Endometrial microvascular endothelial cells (primary cell): ENCODE measurements around the gene ST3GAL4. TPM values are rescaled to one million over a fixed set of nuclear protein-coding genes. Genes with fewer than 3 reads are reported as not detected.

Source experiments
- in situ Hi-C: cut with HindIII; loops from 2 replicates; pipeline ENCODE4 v1.10.0; 2017; ENCODE audit warnings: low sequenced_read_pairs, low pct_unique_long_range_greater_than_20kb; ENCODE audit errors: inconsistent ontology term
- total RNA-seq: library from RNA; depleted of rRNA; stranded (reverse); fragments of >200 nt; gene quantifications from one replicate; pipeline ENCODE4 v1.2.3, GENCODE V29; 2015; ENCODE audit errors: inconsistent ontology term

ST3GAL4 gene
- total RNA-seq, 1 donor from 2014 or later: 33.8 TPM

GRCh38 chr11:126431401-126432064 is 76.0 kb downstream of the ST3GAL4 start:
- in situ Hi-C loops: no loop called here

DNA sequence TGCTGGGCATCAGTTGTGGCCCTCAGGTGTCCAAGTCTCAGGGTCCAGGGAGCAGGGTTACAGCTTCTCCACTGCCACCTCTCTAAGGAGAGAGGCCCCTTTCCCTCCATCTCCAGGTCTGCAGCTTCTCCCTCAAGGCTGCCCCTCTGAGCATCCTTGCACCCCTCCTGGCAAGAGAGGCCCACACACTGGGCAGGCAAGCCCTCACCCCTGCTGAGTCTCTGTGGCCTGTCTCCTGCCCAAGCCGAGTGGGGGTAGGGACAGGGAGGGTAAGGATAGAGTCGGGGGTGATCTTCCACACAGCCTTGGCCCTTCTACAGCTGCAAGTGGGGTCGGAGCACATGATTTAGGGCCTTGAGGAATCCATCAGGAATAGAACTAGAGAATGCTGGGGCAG is 76.6 kb downstream of the ST3GAL4 start:
- in situ Hi-C loops: no loop called here

- in situ Hi-C loops: no loop called here
Observed at GRCh38 chr11:126432525-126432924, 77.0 kb downstream of the ST3GAL4 start.

GRCh38 chr11:126433244-126433846 is 77.9 kb downstream of the ST3GAL4 start:
- in situ Hi-C loops: no loop called here

- in situ Hi-C loops: no loop called here
Observed at GRCh38 chr11:126433989-126434949, 78.8 kb downstream of the ST3GAL4 start.

DNA sequence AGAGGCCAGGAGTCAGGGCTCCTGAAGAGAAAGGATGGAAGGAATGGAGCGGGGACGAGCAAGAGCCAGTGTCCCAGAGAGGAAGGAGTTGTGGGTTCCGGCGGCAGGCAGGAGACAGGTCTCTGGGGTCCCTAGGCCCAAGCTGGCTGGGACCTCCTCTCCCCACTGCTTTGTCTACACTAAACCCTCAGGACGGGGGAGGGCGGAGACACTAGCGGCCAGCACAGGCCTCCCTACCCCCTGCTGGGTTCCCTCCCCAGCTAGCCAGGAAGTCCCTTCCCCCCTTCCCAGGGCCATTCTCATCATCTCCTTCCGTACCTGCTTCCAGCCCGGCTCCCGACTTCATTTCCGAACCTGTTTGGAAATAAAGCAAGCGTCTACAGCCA is 79.5 kb downstream of the ST3GAL4 start:
- in situ Hi-C loops: no loop called here

DNA sequence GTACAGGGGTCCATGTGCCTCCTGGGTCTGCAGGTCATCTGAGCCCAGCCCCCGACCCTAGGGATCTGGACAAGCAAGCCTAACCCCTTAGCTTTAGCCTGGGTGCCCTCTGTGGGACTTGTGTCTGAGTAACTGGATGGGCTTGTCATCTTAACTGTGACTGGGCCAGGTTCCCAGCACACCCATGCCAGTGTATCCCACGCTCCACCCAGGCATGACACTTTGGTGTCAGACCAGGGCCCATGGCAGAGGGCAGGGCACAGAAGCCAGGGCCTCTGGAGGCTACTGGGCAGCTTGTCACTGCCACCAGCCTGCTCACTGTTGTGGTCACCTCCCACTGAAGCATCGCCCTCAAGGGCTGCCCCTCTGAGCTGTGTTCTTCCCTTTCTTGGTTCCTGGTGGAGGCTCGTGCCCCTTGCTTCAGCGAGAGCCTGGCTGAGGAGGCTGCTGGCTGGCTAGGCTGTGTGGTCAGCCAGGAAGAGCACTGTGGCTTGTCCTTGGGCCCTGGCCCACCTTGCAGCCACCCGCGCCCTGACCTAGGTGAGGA is 80.8 kb downstream of the ST3GAL4 start:
- in situ Hi-C loops: no loop called here

DNA sequence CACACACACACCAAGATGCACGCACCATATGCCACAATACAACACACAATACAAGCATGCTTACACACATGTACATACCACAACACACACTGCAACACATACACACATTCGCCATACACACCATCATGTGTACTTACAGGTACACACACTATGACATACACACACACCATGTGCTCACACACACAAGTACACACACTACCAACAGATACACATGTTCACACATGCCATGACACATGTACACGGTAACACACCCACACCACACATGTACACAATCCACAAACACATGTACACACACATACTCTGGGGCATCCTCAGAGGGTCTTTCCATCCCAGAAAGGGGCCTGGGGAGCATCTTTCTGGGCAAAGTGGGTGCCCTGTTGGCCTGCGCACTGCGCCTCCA is 82.2 kb downstream of the ST3GAL4 start:
- in situ Hi-C loops: no loop called here

GRCh38 chr11:126438272-126438671 is 82.8 kb downstream of the ST3GAL4 start:
- in situ Hi-C loops: no loop called here

- in situ Hi-C loops: no loop called here
Observed at GRCh38 chr11:126438691-126439090, 83.2 kb downstream of the ST3GAL4 start.

- in situ Hi-C loops: no loop called here
Observed at GRCh38 chr11:126440276-126440675, 84.8 kb downstream of the ST3GAL4 start.

- in situ Hi-C loops: no loop called here
Observed at GRCh38 chr11:126440792-126441514, 85.5 kb downstream of the ST3GAL4 start.

- in situ Hi-C loops: no loop called here
Observed at GRCh38 chr11:126443120-126443519, 87.6 kb downstream of the ST3GAL4 start.

GRCh38 chr11:126444072-126444471 is 88.6 kb downstream of the ST3GAL4 start:
- in situ Hi-C loops: no loop called here

DNA sequence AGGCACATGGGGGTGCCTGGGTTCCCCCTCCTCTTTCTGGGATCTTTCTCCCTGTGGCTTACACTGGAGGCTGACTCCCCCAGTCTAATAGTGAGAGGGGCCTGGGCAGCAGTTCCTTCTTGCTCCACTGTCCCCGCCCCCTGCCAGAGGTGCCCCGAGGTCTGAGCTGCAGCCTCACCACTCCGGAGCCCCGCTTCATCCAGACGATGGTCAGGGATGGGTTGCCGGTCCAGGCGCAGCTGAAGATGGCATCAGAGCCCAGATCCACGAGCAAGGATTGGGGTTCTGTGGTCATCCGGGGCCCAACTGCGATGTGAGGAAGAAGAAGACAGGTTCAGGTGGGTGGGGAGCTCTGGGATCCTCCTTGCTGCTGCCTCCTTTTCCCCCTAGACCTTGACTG is 91.1 kb downstream of the ST3GAL4 start:
- in situ Hi-C loops: no loop called here

GRCh38 chr11:126450198-126450597 is 94.7 kb downstream of the ST3GAL4 start:
- in situ Hi-C loops: no loop called here

GRCh38 chr11:126450806-126451205 is 95.3 kb downstream of the ST3GAL4 start:
- in situ Hi-C loops: no loop called here

- in situ Hi-C loops: no loop called here
Observed at GRCh38 chr11:126451211-126451802, 95.8 kb downstream of the ST3GAL4 start.
